Neural cell (in vitro differentiated cells): Measurements from ENCODE around the gene RAE1. TPM values are rescaled to one million over a fixed set of nuclear protein-coding genes. Genes with fewer than 3 reads are reported as not detected.

Experiments
- H2AFZ ChIP-seq: fragments of 200-600, 300-800 bp; sonication (generic), shearing (Covaris generic); 2 replicates; pipeline ENCODE4 v1.6.0; 2014; ENCODE audit warnings: low read depth, mild to moderate bottlenecking, antibody characterized with exemption, low read length, moderate library complexity
- H3F3A ChIP-seq: fragments of 200-600 bp; shearing (Covaris generic); 2 replicates; pipeline ENCODE4 v1.6.1; 2016; ENCODE audit warnings: mild to moderate bottlenecking, moderate library complexity, mixed read lengths, antibody characterized with exemption, low read length; ENCODE audit not compliant: insufficient read depth, poor library complexity, severe bottlenecking
- H3K27ac ChIP-seq: fragments of 200-600, 300-800 bp; sonication (generic), shearing (Covaris generic); 2 replicates; pipeline ENCODE4 v1.5.1; 2014; ENCODE audit warnings: mild to moderate bottlenecking, low read length, moderate library complexity
- H3K27me3 ChIP-seq: fragments of 300-800, 200-600 bp; sonication (generic), shearing (Covaris generic); 2 replicates; pipeline ENCODE4 v1.6.0; 2014; ENCODE audit warnings: mild to moderate bottlenecking, low read depth, low read length, moderate library complexity; ENCODE audit not compliant: insufficient read depth
- H3K36me3 ChIP-seq: fragments of 300-800, 200-600 bp; sonication (generic), shearing (Covaris generic); 2 replicates; pipeline ENCODE4 v1.5.1; 2014; ENCODE audit warnings: mild to moderate bottlenecking, antibody characterized with exemption, low read length, moderate library complexity; ENCODE audit not compliant: insufficient read depth
- H3K4me2 ChIP-seq: fragments of 300-800, 200-600 bp; sonication (generic), shearing (Covaris generic); 2 replicates; pipeline ENCODE4 v1.6.0; 2014; ENCODE audit warnings: mild to moderate bottlenecking, low read length
- H3K4me3 ChIP-seq: fragments of 300-800, 200-600 bp; sonication (generic), shearing (Covaris generic); 2 replicates; pipeline ENCODE4 v1.5.1; 2014; ENCODE audit warnings: mild to moderate bottlenecking, low read length, moderate library complexity
- H3K79me2 ChIP-seq: fragments of 200-600 bp; shearing (Covaris generic); replicated peaks from 2 replicates; pipeline ENCODE4 v1.6.0; 2014; ENCODE audit warnings: mild to moderate bottlenecking, low read length, moderate library complexity; ENCODE audit not compliant: insufficient read depth
- H3K9ac ChIP-seq: fragments of 300-800, 200-600 bp; sonication (generic), shearing (Covaris generic); 2 replicates; pipeline ENCODE4 v1.6.1; 2016; ENCODE audit warnings: mild to moderate bottlenecking, low read length, mixed read lengths
- H3K9me2 ChIP-seq: fragments of 200-600 bp; shearing (Covaris generic); 2 replicates; pipeline ENCODE4 v1.6.1; 2016; ENCODE audit warnings: mild to moderate bottlenecking, low read length, mixed read lengths; ENCODE audit not compliant: insufficient read depth
- H3K9me3 ChIP-seq: fragments of 200-600, 300-800 bp; sonication (generic), shearing (Covaris generic); 2 replicates; pipeline ENCODE4 v1.6.1; 2016; ENCODE audit warnings: mild to moderate bottlenecking, mixed run types, low read length, moderate library complexity, mixed read lengths
- H4K20me1 ChIP-seq: fragments of 200-600 bp; shearing (Covaris generic); 2 replicates; pipeline ENCODE4 v1.6.1; 2016; ENCODE audit warnings: mild to moderate bottlenecking, mixed run types; ENCODE audit not compliant: insufficient read depth
- CTCF ChIP-seq: fragments of 450-650 bp; IDR thresholded peaks from 2 replicates; pipeline ENCODE4 v1.5.1; 2014; ENCODE audit warnings: antibody characterized with exemption, mild to moderate bottlenecking, moderate library complexity; ENCODE audit not compliant: poor library complexity, severe bottlenecking
- EP300 ChIP-seq: fragments of 450-650 bp; conservative IDR thresholded peaks from 2 replicates; pipeline ENCODE4 v1.6.1; 2014; ENCODE audit warnings: antibody characterized with exemption, mild to moderate bottlenecking, moderate library complexity; ENCODE audit not compliant: poor library complexity, severe bottlenecking
- EZH2 ChIP-seq: fragments of 200-600, 300-800 bp; shearing (Covaris generic), sonication (generic); IDR thresholded peaks from 2 replicates; pipeline ENCODE4 v1.6.1; 2014; ENCODE audit warnings: antibody characterized with exemption, low read length, borderline replicate concordance, mild to moderate bottlenecking; ENCODE audit not compliant: insufficient read depth, poor library complexity, severe bottlenecking
- MXI1 ChIP-seq: fragments of 450-650 bp; conservative IDR thresholded peaks from 2 replicates; pipeline ENCODE4 v1.6.1; 2014; ENCODE audit warnings: antibody characterized with exemption, mild to moderate bottlenecking; ENCODE audit not compliant: poor library complexity, severe bottlenecking
- POLR2AphosphoS5 ChIP-seq: IDR thresholded peaks from 2 replicates; pipeline ENCODE4 v1.6.1; 2012
- RAD21 ChIP-seq: fragments of 450-650 bp; conservative IDR thresholded peaks from 2 replicates; pipeline ENCODE4 v1.6.1; 2014; ENCODE audit warnings: antibody characterized with exemption, mild to moderate bottlenecking, moderate library complexity
- REST ChIP-seq: IDR thresholded peaks from 2 replicates; pipeline ENCODE4 v1.6.1; 2012; ENCODE audit warnings: borderline replicate concordance
- SMC3 ChIP-seq: fragments of 450-650 bp; conservative IDR thresholded peaks from 2 replicates; pipeline ENCODE4 v1.6.1; 2014; ENCODE audit warnings: antibody characterized with exemption, mild to moderate bottlenecking, moderate library complexity; ENCODE audit not compliant: poor library complexity
- TAF1 ChIP-seq: IDR thresholded peaks from 2 replicates; pipeline ENCODE4 v1.6.1; 2012; ENCODE audit warnings: low read depth
- polyA plus RNA-seq: library from polyadenylated mRNA; depleted of rRNA; stranded (reverse); fragments of >200 nt; gene quantifications from 2 replicates; pipeline ENCODE4 v1.2.3, GENCODE V29; 2014

RAE1 gene
- polyA plus RNA-seq, 1 donor from 2014 or later = 134 TPM

DNA sequence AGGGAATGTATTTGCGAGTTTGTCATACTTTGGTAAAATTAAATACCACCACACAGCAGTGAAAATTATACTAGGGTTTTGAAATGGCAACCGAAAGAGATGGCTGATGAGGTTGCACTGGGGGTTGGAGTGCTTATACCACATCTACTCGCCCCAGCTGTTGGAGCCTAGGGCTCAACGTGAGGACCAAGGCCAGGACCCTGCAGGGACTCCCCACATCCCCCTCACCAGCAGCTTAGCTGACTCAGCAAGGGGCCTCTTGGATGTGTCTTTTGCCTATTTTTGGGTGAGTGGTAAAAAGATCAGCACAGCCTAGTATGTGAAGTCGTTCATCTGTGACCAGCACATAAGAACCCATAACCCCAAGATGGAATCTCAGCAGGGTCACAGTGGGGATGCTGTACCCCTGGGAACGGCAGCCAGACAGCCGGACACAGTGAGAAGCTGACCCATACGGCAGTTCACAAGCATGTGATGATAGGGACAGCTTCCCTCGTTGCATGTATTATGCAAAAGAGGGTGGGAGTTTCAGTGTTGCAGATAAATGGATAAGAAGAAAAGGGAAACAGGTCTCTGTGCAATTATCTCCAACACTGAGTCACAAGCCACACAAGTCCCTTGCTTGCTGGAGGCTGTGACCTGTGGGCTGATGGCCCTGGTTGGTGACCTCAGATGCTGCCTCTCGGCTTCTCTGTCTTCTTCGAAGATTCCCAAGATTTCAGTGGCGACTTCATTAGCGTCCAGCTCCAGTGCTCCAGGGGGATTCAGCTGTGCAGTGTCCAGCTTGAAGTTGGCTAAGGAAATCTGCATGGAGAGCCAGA lies 42.4 kb upstream of the RAE1 start:
- no peak overlapping the region for H3K27ac ChIP-seq

More for the DNA sequence above, 42.4 kb upstream of the RAE1 start:
- Histone ChIP-seq H3F3A (no peaks in the 10 kb centered on the region), H3K36me3 (no peaks in the 10 kb centered on the region), H2AFZ (no peak overlapping the region), H3K79me2 (no peaks in the 10 kb centered on the region), H4K20me1 (no peaks in the 10 kb centered on the region), H3K9me2 (no peaks in the 10 kb centered on the region), H3K27me3 (no peaks in the 10 kb centered on the region), H3K4me3 (no peak overlapping the region), H3K9me3 (no peaks in the 10 kb centered on the region), H3K9ac (no peak overlapping the region), H3K4me2 (no peak overlapping the region)
- TF ChIP-seq EP300 (no peak), RAD21 (no peak), SMC3 (no peak), REST (no peak), TAF1 (no peak), MXI1 (no peak), POLR2AphosphoS5 (no peak), CTCF (no peak), EZH2 (no peak)
